Fibroblast of peridontal ligament (primary cell): Measurements from ENCODE around the gene RIPK4.

ENCODE experiments used
- DNase-seq: peaks from one replicate; pipeline ENCODE4 v3.0.0-alpha.2; 2010; ENCODE audit errors: extremely low read depth

The RIPK4 gene

GRCh38 chr21:41769111-41769510 is 2.3 kb upstream of the RIPK4 start:
- DNase-seq: no peak

GRCh38 chr21:41768437-41769042 is 1.7 kb upstream of the RIPK4 start:
- DNase-seq: peak; percentile 58

GRCh38 chr21:41767606-41768436 is 969 bp upstream of the RIPK4 start:
- no peak for DNase-seq

- no peak for DNase-seq
Observed at GRCh38 chr21:41765973-41766882, 624 bp downstream of the RIPK4 start.

GRCh38 chr21:41765420-41765821 is 1.4 kb downstream of the RIPK4 start:
- no peak for DNase-seq

GRCh38 chr21:41764558-41765419 is 2.1 kb downstream of the RIPK4 start:
- DNase-seq: no peak

- DNase-seq: no peak
Observed at GRCh38 chr21:41763996-41764395, 2.9 kb downstream of the RIPK4 start.

- DNase-seq: no peak
Observed at GRCh38 chr21:41763398-41763931, 3.4 kb downstream of the RIPK4 start.

- no peak for DNase-seq
Observed at GRCh38 chr21:41762753-41763152, 4.1 kb downstream of the RIPK4 start.

GRCh38 chr21:41761934-41762635 is 4.8 kb downstream of the RIPK4 start:
- DNase-seq: no peak

GRCh38 chr21:41761211-41761933 is 5.5 kb downstream of the RIPK4 start:
- DNase-seq: no peak

- DNase-seq: no peak
Observed at GRCh38 chr21:41760411-41760810, 6.4 kb downstream of the RIPK4 start.

GRCh38 chr21:41759926-41760325 is 6.9 kb downstream of the RIPK4 start:
- no peak for DNase-seq

GRCh38 chr21:41759214-41759840 is 7.5 kb downstream of the RIPK4 start:
- DNase-seq: no peak

- DNase-seq: peak; percentile 16
Observed at GRCh38 chr21:41758550-41758949, 8.3 kb downstream of the RIPK4 start.

GRCh38 chr21:41755934-41756773 is 10.7 kb downstream of the RIPK4 start:
- no peak for DNase-seq

- no peak for DNase-seq
Observed at GRCh38 chr21:41755258-41755933, 11.5 kb downstream of the RIPK4 start.

GRCh38 chr21:41754479-41754891 is 12.4 kb downstream of the RIPK4 start:
- DNase-seq: no peak
